Measurements from ENCODE around the gene FKRP. TPM values are rescaled to one million over a fixed set of nuclear protein-coding genes. Genes with fewer than 3 reads are reported as not detected.

The FKRP gene
- total RNA-seq, 2 experiments from 2014 or later, result 12.1 to 16.2 TPM

GRCh38 chr19:46732172-46732938 lies 13.5 kb upstream of the FKRP start:
- H3K9me3 Mint-ChIP-seq (ENCODE audit: low read depth), result no peaks in the 10 kb centered on the region
- no peak for DNase-seq
- CTCF ChIA-PET, result interaction anchor here (0.9 to 1.8 kb wide), 4 partner anchors 18 to 88 kb away, joined by 3 to 5 read pairs (median 4); no protein-coding TSS in a partner anchor
- H3K4me1 Mint-ChIP-seq, result peaks cover 22% of the 10 kb centered on the region
- intact Hi-C loops (cut with DNase I, micrococcal nuclease), result no loop called here
- peaks cover 32% of the 10 kb centered on the region for H3K36me3 Mint-ChIP-seq (ENCODE audit: low read depth)
- ATAC-seq, result no peak
- no peaks in the 10 kb centered on the region for H3K27me3 Mint-ChIP-seq
- POLR2A ChIA-PET, result no interaction called here
- H3K27ac Mint-ChIP-seq, result peak overlapping the region; percentile 22
- no peak overlapping the region for H3K4me3 Mint-ChIP-seq

DNA sequence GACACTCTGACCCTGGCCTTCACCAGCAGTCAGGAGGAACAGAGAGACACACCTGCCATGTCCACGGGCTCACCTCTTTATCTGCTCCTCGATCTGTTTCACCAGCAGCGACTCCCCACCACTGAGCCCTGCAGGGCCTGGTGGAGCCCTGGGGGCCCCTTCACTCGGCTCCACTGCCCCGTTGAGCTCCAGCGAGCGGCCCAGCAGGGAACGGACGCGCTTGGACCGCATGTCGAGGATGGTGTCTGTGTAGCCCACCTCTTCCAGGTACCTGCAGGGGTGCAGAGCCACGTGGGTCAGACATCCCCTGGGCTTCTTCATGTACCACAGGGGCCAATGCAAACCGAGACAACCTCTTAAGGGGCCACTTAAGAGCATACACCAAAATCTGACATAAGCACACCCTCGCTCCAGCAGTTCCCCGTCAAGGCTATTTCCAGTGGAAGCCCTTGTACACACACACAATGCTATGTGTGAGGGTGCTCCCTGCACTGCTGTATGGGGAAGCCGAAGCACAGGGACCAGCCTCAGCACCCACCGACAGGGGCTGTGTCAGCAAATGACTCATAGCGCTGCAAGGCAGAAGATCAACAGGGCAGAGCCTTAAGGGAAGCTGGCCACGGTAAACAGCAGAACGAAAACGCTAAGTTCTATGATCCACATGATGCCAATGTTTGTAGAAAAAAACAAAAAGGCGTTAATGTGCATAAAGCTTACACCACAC lies 12.7 kb upstream of the FKRP start:
- no peak overlapping the region for H3K27ac Mint-ChIP-seq
- ATAC-seq (no peak), DNase-seq (no peak)
- H3K9me3 Mint-ChIP-seq (ENCODE audit: low read depth), result no peaks in the 10 kb centered on the region
- CTCF ChIA-PET, result interaction anchor here (1.0 to 1.1 kb wide), 3 partner anchors 25 to 72 kb away, joined by 3 read pairs; partner anchors contain the start of gene DACT3
- H3K4me3 Mint-ChIP-seq, result no peak overlapping the region
- peaks cover 35% of the 10 kb centered on the region for H3K36me3 Mint-ChIP-seq (ENCODE audit: low read depth)
- H3K27me3 Mint-ChIP-seq, result no peaks in the 10 kb centered on the region
- POLR2A ChIA-PET, result no interaction called here
- H3K4me1 Mint-ChIP-seq, result peaks cover 22% of the 10 kb centered on the region
- intact Hi-C loops (cut with DNase I, micrococcal nuclease), result no loop called here

GRCh38 chr19:46733690-46734292 lies 12.1 kb upstream of the FKRP start:
- no peaks in the 10 kb centered on the region for H3K9me3 Mint-ChIP-seq (ENCODE audit: low read depth)
- H3K27me3 Mint-ChIP-seq, result no peaks in the 10 kb centered on the region
- no peak for DNase-seq
- POLR2A ChIA-PET, result no interaction called here
- no peak overlapping the region for H3K27ac Mint-ChIP-seq
- CTCF ChIA-PET, result interaction anchor here (1.0 to 1.6 kb wide), 5 partner anchors 16 to 114 kb away, joined by 3 to 6 read pairs (median 3); partner anchors contain the start of gene DACT3
- no peak for ATAC-seq
- H3K4me1 Mint-ChIP-seq, result peaks cover 17% of the 10 kb centered on the region
- H3K36me3 Mint-ChIP-seq (ENCODE audit: low read depth), result peaks cover 31% of the 10 kb centered on the region
- no peak overlapping the region for H3K4me3 Mint-ChIP-seq
- intact Hi-C loops (cut with DNase I, micrococcal nuclease), result no loop called here

GRCh38 chr19:46736531-46737297 lies 9.1 kb upstream of the FKRP start:
- ATAC-seq, result no peak
- DNase-seq, result no peak
- ChIA-PET POLR2A (interaction anchor here (0.6 kb wide), 1 partner anchor 22 kb away, joined by 5 read pairs; no protein-coding TSS in a partner anchor), CTCF (interaction anchor here (0.7 to 1.6 kb wide), 3 partner anchors 9 to 34 kb away, joined by 4 to 9 read pairs (median 4); no protein-coding TSS in a partner anchor)
- Mint-ChIP-seq H3K4me3 (no peak overlapping the region), H3K27ac (no peak overlapping the region), H3K4me1 (peaks cover 16% of the 10 kb centered on the region), H3K27me3 (no peaks in the 10 kb centered on the region), H3K9me3 (ENCODE audit: low read depth) (no peaks in the 10 kb centered on the region), H3K36me3 (ENCODE audit: low read depth) (peaks cover 32% of the 10 kb centered on the region)
- intact Hi-C loops (cut with DNase I, micrococcal nuclease), result no loop called here

- no peaks in the 10 kb centered on the region for H3K27me3 Mint-ChIP-seq
- ATAC-seq (no peak), DNase-seq (no peak)
- POLR2A ChIA-PET, result interaction anchor here (0.6 kb wide), 1 partner anchor 35 kb away, joined by 3 read pairs; no protein-coding TSS in a partner anchor
- H3K9me3 Mint-ChIP-seq (ENCODE audit: low read depth), result no peaks in the 10 kb centered on the region
- peaks cover 17% of the 10 kb centered on the region for H3K4me1 Mint-ChIP-seq
- H3K27ac Mint-ChIP-seq, result no peak overlapping the region
- CTCF ChIA-PET, result interaction anchor here (0.7 to 1.6 kb wide), 5 partner anchors 10 to 103 kb away, joined by 3 to 9 read pairs (median 4); no protein-coding TSS in a partner anchor
- intact Hi-C loops (cut with DNase I, micrococcal nuclease), result no loop called here
- H3K4me3 Mint-ChIP-seq, result no peak overlapping the region
- peaks cover 31% of the 10 kb centered on the region for H3K36me3 Mint-ChIP-seq (ENCODE audit: low read depth)
Observed at GRCh38 chr19:46737298-46737654, 8.6 kb upstream of the FKRP start.

GRCh38 chr19:46737761-46738171 lies 8.1 kb upstream of the FKRP start:
- intact Hi-C loops (cut with DNase I, micrococcal nuclease), result no loop called here
- Mint-ChIP-seq H3K9me3 (ENCODE audit: low read depth) (no peaks in the 10 kb centered on the region), H3K36me3 (ENCODE audit: low read depth) (peaks cover 32% of the 10 kb centered on the region), H3K27me3 (no peaks in the 10 kb centered on the region), H3K4me3 (no peak overlapping the region), H3K4me1 (peaks cover 20% of the 10 kb centered on the region), H3K27ac (no peak overlapping the region)
- ATAC-seq (no peak), DNase-seq (no peak)
- ChIA-PET POLR2A (interaction anchor here (0.6 kb wide), 1 partner anchor 35 kb away, joined by 3 read pairs; no protein-coding TSS in a partner anchor), CTCF (interaction anchor here (0.7 to 1.6 kb wide), 5 partner anchors 10 to 103 kb away, joined by 3 to 9 read pairs (median 4); no protein-coding TSS in a partner anchor)

DNA sequence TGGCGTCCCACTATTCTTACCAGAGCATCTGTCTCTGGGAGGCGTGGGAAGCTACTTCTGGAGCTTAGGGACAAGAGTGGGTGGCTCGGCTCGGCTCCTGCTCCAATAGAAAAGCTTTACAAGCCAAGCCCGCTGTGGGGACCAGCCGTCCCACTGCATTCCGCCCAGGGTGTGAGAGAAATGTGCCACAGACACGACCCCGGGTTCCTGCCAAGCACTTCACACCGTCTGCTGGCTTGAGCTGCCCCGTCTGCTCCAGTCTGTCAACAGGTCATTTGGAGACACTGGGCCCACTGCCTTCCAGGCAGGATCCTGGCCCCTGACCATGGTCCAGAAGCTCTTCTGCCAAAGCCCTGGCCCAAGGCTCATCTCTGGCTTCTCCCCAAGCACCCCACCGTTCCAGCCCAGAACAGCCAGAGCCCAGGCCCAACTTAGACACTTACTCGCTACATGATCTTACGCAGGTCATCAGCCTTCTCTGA lies 6.5 kb upstream of the FKRP start:
- intact Hi-C loops (cut with DNase I, micrococcal nuclease), result no loop called here
- Mint-ChIP-seq H3K9me3 (ENCODE audit: low read depth) (no peaks in the 10 kb centered on the region), H3K27me3 (no peaks in the 10 kb centered on the region), H3K4me3 (no peak overlapping the region), H3K4me1 (peaks cover 35% of the 10 kb centered on the region), H3K27ac (peak overlapping the region; percentile 8), H3K36me3 (ENCODE audit: low read depth) (peaks cover 30% of the 10 kb centered on the region)
- no peak for DNase-seq
- ATAC-seq, result no peak
- ChIA-PET CTCF (interaction anchor here (0.5 to 1.5 kb wide), 3 partner anchors 11 to 204 kb away, joined by 3 to 6 read pairs (median 4); no protein-coding TSS in a partner anchor), POLR2A (no interaction called here)

GRCh38 chr19:46741447-46741846 lies 4.4 kb upstream of the FKRP start:
- no peak overlapping the region for H3K4me3 Mint-ChIP-seq
- no peaks in the 10 kb centered on the region for H3K27me3 Mint-ChIP-seq
- CTCF ChIA-PET, result interaction anchor here (0.5 to 1.5 kb wide), 11 partner anchors 10 to 99 kb away, joined by 3 to 4 read pairs (median 3); partner anchors contain the start of gene DACT3
- H3K36me3 Mint-ChIP-seq (ENCODE audit: low read depth), result peaks cover 28% of the 10 kb centered on the region
- DNase-seq (no peak), ATAC-seq (no peak)
- POLR2A ChIA-PET, result no interaction called here
- no peaks in the 10 kb centered on the region for H3K9me3 Mint-ChIP-seq (ENCODE audit: low read depth)
- no peak overlapping the region for H3K27ac Mint-ChIP-seq
- peaks cover 46% of the 10 kb centered on the region for H3K4me1 Mint-ChIP-seq
- intact Hi-C loops (cut with DNase I, micrococcal nuclease), result loop anchor here in 1 of 2 experiments (10.0 kb wide), 1 partner anchor 217 kb away; no protein-coding TSS in a partner anchor

DNA sequence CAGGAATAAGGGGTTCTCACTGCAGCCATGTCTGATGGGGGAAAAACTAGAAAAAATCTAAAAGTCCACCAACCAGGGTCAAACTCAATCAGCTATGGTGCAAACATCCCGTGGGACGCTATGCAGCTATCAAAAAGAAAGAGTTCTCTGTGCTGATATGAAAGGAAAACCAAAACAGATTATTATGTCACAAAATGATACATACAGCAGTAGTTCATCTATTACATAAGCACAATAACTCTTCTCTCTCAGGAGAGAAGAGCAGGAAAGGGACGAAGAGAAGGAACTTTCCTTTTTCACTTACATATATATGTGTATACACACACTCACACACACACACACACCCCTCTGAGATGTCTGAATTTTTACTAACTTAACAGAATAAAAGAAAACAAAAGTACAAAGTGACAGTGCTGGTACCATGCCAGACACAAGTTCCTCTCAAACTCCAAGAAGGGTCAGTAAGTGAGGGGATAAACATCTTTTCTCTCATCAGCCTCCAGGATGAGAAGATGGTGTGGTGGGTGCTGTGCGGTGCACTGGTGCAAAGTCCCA lies 2.9 kb upstream of the FKRP start:
- ChIA-PET POLR2A (interaction anchor here (0.7 kb wide), 1 partner anchor 16 kb away, joined by 3 read pairs; no protein-coding TSS in a partner anchor), CTCF (interaction anchor here (1.0 to 1.4 kb wide), 2 partner anchors 14 to 214 kb away, joined by 3 to 4 read pairs; no protein-coding TSS in a partner anchor)
- Mint-ChIP-seq H3K9me3 (ENCODE audit: low read depth) (no peaks in the 10 kb centered on the region), H3K4me1 (peaks cover 54% of the 10 kb centered on the region), H3K4me3 (no peak overlapping the region), H3K27me3 (no peaks in the 10 kb centered on the region), H3K27ac (no peak overlapping the region), H3K36me3 (ENCODE audit: low read depth) (peaks cover 19% of the 10 kb centered on the region)
- no peak for ATAC-seq
- DNase-seq, result no peak
- intact Hi-C loops (cut with DNase I, micrococcal nuclease), result loop anchor here in 1 of 2 experiments (10.0 kb wide), 1 partner anchor 218 kb away; no protein-coding TSS in a partner anchor

- peaks cover 59% of the 10 kb centered on the region for H3K4me1 Mint-ChIP-seq
- H3K36me3 Mint-ChIP-seq (ENCODE audit: low read depth), result peaks cover 20% of the 10 kb centered on the region
- ATAC-seq (no peak), DNase-seq (no peak)
- H3K27me3 Mint-ChIP-seq, result no peaks in the 10 kb centered on the region
- CTCF ChIA-PET, result interaction anchor here (0.6 to 1.9 kb wide), 6 partner anchors 10 to 210 kb away, joined by 3 to 6 read pairs (median 4); no protein-coding TSS in a partner anchor
- intact Hi-C loops (cut with DNase I, micrococcal nuclease), result loop anchor here in 1 of 2 experiments (10.0 kb wide), 1 partner anchor 219 kb away; no protein-coding TSS in a partner anchor
- H3K9me3 Mint-ChIP-seq (ENCODE audit: low read depth), result no peaks in the 10 kb centered on the region
- peak overlapping the region; percentile 47 for H3K27ac Mint-ChIP-seq
- peak overlapping the region; percentile 89 for H3K4me3 Mint-ChIP-seq
- POLR2A ChIA-PET, result no interaction called here
Observed at GRCh38 chr19:46744005-46744691, 1.7 kb upstream of the FKRP start.
